Vagina (tissue), 2 donors: ENCODE results near the gene UNC119. TPM values are rescaled to one million over a fixed set of nuclear protein-coding genes. Genes with fewer than 3 reads are reported as not detected.
A peak's percentile ranks its signal among the peaks of the same experiment; 100 is the strongest.

Source experiments
- DNase-seq, 2 donors: peaks; one replicate each; pipeline ENCODE4 v3.0.0-alpha.2; 2017; ENCODE audit errors: extremely low spot score in 2 of 2
- H3K27ac ChIP-seq: fragments of 200-600 bp; sonication (generic); one replicate; pipeline ENCODE4 v1.5.1; 2019
- H3K27me3 ChIP-seq: fragments of 200-600 bp; sonication (generic); one replicate; pipeline ENCODE4 v1.5.1; 2019
- H3K36me3 ChIP-seq, 2 donors: fragments of 200-600 bp; sonication (generic); one replicate each; pipeline ENCODE4 v1.5.1; 2017 to 2019
- H3K4me1 ChIP-seq: fragments of 200-600 bp; sonication (generic); one replicate; pipeline ENCODE4 v1.5.1; 2019
- H3K4me3 ChIP-seq, 2 donors: fragments of 200-600 bp; sonication (generic); 1 replicate in 1 of 2; 2 replicates in 1 of 2; pipeline ENCODE4 v1.5.1; 2016 to 2019
- H3K9me3 ChIP-seq: fragments of 200-600 bp; sonication (generic); one replicate; pipeline ENCODE4 v1.5.1; 2019
- POLR2A ChIP-seq, 2 donors: fragments of 450-650 bp; IDR thresholded peaks; one replicate each; pipeline ENCODE4 v1.6.1; 2017; ENCODE audit warnings: antibody characterized with exemption in 2 of 2, mild to moderate bottlenecking in 2 of 2, moderate library complexity in 2 of 2
- POLR2AphosphoS5 ChIP-seq, 2 donors: sonication (generic); formaldehyde crosslinking; IDR thresholded peaks; one replicate each; pipeline ENCODE4 v1.9.0; 2017; ENCODE audit warnings: antibody characterized with exemption in 2 of 2, mild to moderate bottlenecking in 2 of 2, low read depth in 1 of 2; ENCODE audit not compliant: insufficient read depth in 1 of 2
- intact Hi-C: fragments of 100-400 bp; cut with DNase I; formaldehyde crosslinking; loops from one replicate; pipeline ENCODE4 v1.15.1; 2023
- total RNA-seq: library from RNA; depleted of rRNA; stranded (reverse); fragments of >200 nt; gene quantifications from one replicate; pipeline ENCODE4 v1.2.3, GENCODE V29; 2016
- TF ChIP-seq, protein P1 (sequence below), 3 experiments: fragments of 450-650 bp in 2 of 3; fragments of 200-600 bp in 1 of 3; sonication (generic) in 1 of 3; IDR thresholded peaks; one replicate each; pipeline ENCODE4 v1.5.1; 2017 to 2019; ENCODE audit warnings: antibody characterized with exemption in 3 of 3, mild to moderate bottlenecking in 2 of 3, moderate library complexity in 2 of 3

The UNC119 gene
- total RNA-seq, 1 donor from 2014 or later: 38.1 TPM

DNA sequence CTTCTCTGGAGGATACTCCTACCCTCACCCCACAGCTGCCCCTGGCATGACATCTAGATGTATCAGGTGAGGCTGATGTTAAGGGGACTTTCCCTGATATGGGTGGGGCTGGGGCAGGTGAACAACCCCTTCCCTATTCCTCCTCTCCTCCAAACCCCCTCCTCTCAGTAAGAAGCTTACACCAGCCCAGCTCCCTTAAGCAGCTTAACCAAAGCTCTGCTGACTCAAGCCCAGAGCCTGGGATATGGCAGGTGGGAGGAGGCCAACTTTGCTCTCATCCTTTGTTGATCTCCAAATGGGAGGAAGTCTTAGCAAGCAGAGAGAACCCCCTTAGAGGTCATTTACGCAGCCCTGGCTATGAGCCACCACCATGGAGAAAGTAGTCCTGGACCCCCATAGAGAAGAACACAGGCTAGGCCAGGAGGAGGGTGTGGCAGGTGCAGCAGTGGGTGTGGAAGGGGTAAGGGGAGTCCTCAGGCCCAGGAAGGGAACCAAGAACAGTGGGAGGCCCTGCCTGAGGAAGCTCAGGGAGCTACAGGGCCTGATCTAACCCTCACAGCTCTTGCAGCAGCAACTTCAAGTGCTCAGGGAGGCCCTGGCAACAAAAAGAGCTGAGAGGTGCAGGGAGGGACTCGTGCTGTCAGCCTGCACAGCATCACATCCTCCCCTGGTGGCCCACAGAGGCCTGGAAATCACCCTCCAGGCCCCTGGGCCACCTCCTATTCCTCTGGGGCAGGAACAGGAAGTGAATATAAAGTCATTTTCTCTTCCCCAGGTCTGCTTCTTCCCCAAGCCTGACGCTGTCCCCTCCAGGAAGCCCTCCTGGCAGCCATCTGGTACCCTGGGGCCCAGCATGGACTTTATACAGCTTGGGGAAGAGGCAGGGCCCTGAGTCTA, 2.9 kb downstream of the UNC119 start:
- Histone ChIP-seq H3K36me3 (peaks cover 0 to 22% of the 10 kb centered on the region in 2 donors), H3K4me3 (no peak overlapping the region), H3K4me1 (peaks cover 13% of the 10 kb centered on the region), H3K9me3 (no peaks in the 10 kb centered on the region), H3K27ac (no peak overlapping the region), H3K27me3 (no peaks in the 10 kb centered on the region)
- TF ChIP-seq, protein P1, sequence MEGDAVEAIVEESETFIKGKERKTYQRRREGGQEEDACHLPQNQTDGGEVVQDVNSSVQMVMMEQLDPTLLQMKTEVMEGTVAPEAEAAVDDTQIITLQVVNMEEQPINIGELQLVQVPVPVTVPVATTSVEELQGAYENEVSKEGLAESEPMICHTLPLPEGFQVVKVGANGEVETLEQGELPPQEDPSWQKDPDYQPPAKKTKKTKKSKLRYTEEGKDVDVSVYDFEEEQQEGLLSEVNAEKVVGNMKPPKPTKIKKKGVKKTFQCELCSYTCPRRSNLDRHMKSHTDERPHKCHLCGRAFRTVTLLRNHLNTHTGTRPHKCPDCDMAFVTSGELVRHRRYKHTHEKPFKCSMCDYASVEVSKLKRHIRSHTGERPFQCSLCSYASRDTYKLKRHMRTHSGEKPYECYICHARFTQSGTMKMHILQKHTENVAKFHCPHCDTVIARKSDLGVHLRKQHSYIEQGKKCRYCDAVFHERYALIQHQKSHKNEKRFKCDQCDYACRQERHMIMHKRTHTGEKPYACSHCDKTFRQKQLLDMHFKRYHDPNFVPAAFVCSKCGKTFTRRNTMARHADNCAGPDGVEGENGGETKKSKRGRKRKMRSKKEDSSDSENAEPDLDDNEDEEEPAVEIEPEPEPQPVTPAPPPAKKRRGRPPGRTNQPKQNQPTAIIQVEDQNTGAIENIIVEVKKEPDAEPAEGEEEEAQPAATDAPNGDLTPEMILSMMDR (IDR thresholded peaks at IDR 0.05): no peak
- TF ChIP-seq POLR2AphosphoS5 (IDR thresholded peaks at IDR 0.05; ENCODE audit: insufficient read depth in 1 of 2, low read depth in 1 of 2): no peak
- no peak for TF ChIP-seq POLR2A (IDR thresholded peaks at IDR 0.05)
- no peak for DNase-seq
- intact Hi-C loops: no loop called here

DNA sequence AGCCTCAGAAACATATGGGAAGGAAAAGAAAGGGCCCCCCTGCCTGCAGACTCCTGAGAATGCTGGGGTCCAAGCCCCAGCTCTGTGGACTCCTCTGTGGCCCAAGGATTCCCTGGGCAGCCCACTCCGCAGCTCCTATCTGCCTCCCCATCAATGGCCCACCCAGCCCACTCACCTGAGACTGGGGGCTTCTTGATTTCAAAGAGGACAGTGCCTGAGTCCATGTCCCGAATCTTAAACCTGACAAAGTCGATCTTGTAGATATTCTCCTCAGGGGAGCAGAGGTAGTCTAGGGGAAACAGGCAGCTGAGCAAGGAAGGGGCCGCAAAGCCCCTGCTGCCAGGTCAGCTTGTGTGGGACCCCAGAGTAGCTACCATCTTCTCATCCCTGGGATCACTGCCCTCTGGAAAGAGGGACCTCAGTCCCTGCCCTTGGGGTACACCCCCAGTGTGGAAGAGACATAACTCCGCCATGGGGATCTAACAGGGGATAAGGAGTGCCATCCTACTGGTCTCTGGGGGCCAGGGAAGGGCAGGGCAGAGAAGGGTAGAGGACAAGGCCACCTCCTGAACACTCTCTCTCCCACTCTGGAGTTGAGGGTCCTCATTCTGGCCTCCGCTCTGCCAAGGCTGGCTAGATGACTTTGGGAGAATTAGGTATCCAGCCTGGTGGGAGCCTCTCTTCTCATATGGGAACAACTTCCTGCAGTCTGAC, 3.9 kb downstream of the UNC119 start:
- H3K27ac ChIP-seq: no peak overlapping the region

DNA sequence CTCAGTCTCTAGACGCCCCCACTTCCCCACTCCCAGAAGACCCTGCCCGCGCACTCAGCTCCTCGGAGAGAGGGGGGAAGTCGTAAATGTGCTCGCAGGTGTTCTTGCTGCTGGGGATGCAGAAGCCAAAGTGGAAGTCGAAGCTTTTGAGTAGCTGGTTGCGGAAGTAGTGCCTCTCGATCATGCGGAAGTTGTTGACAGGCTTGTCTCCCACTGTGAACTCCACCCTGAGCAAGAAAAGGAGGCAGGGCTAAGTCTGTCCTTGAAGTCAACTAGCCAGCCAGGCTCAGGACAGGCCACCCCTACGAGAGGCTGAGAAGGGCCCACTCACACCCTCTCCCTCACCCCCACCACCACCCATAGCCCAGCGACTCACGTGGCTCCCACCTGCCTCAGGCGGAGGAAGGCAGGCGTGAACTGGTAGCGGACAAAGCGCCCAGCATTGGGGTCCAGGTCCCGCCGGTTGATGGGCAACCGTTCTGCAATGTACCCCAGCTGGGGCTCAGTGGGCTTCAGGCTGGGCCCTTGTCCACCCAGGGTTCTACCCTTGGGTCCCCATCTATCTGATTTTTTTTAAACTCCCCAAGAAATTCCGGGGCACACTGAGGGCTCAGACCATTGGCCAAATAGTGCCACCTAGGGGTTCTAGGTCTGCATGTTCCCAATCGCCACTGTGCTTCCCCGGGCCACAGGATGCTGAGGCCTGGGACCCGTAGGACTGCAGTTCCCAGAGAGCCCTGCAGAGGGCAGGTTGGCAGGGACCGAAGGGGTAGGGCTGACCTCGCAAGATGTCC, 4.6 kb downstream of the UNC119 start:
- no peaks in the 10 kb centered on the region for H3K27me3 ChIP-seq
- DNase-seq: no peak
- H3K36me3 ChIP-seq: peaks cover 0 to 12% of the 10 kb centered on the region in 2 donors
- intact Hi-C loops: no loop called here
- no peak overlapping the region for H3K27ac ChIP-seq
- no peak overlapping the region for H3K4me3 ChIP-seq
- no peaks in the 10 kb centered on the region for H3K9me3 ChIP-seq
- TF ChIP-seq, protein P1 (IDR thresholded peaks at IDR 0.05): peak; percentile 37 to 75 (median 53)
- TF ChIP-seq POLR2AphosphoS5 (IDR thresholded peaks at IDR 0.05; ENCODE audit: insufficient read depth in 1 of 2, low read depth in 1 of 2) (no peak), POLR2A (IDR thresholded peaks at IDR 0.05) (no peak)
- peaks cover 13% of the 10 kb centered on the region for H3K4me1 ChIP-seq

More for the DNA sequence above, 3.9 kb downstream of the UNC119 start:
- TF ChIP-seq POLR2A (IDR thresholded peaks at IDR 0.05) (no peak), POLR2AphosphoS5 (IDR thresholded peaks at IDR 0.05; ENCODE audit: insufficient read depth in 1 of 2, low read depth in 1 of 2) (no peak)
- TF ChIP-seq, protein P1 (IDR thresholded peaks at IDR 0.05): no peak
- H3K36me3 ChIP-seq: peaks cover 0 to 14% of the 10 kb centered on the region in 2 donors
- no peaks in the 10 kb centered on the region for H3K27me3 ChIP-seq
- H3K9me3 ChIP-seq: no peaks in the 10 kb centered on the region
- intact Hi-C loops: no loop called here
- no peak for DNase-seq
- H3K4me3 ChIP-seq: no peak overlapping the region
- H3K4me1 ChIP-seq: peaks cover 13% of the 10 kb centered on the region

DNA sequence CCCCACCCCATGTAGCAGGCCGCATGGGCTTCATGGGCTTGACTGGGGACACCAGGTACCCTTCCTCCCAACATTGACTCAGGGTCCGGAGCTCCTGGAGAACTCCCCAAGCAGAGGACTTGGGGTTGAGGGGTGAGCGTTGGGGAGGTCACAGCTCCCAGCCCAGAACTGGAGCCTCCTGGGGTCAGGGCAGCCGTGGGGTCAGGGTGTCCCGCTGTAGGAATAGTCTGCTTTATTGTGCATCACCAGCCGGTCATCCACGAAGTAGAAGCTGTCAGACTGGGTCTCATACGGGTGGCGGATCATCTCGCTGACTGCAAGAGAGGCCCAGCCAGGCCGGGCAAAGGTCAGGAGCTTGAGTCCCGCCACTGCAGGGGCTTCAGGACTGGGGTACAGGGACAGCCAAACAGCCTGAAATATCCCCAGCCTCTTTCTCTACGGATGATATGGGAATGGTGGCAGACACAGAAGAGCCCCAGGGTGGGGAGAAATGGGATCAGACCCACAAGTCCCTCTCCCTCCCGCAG, 5.3 kb downstream of the UNC119 start:
- no peak for DNase-seq
- TF ChIP-seq, protein P1 (IDR thresholded peaks at IDR 0.05): no peak
- TF ChIP-seq POLR2AphosphoS5 (IDR thresholded peaks at IDR 0.05; ENCODE audit: insufficient read depth in 1 of 2, low read depth in 1 of 2) (no peak), POLR2A (IDR thresholded peaks at IDR 0.05) (no peak)
- H3K27me3 ChIP-seq: no peaks in the 10 kb centered on the region
- H3K4me1 ChIP-seq: peaks cover 13% of the 10 kb centered on the region
- H3K36me3 ChIP-seq: peaks cover 0 to 12% of the 10 kb centered on the region in 2 donors
- intact Hi-C loops: no loop called here
- no peaks in the 10 kb centered on the region for H3K9me3 ChIP-seq
- H3K27ac ChIP-seq: no peak overlapping the region
- H3K4me3 ChIP-seq: no peak overlapping the region
